BLaER1 treated with 17β-estradiol and CSF1 and Interleukin-3, amounts not matched to agents 10 nM and 100 nM (cell line): Measurements from ENCODE around the gene STIMATE.

Experiments
- H3K27ac ChIP-seq, 11 experiments: shearing (Covaris generic); formaldehyde crosslinking; 2 replicates each; pipeline ENCODE4 v1.8.1; 2022
- H3K27me3 ChIP-seq, 11 experiments: shearing (Covaris generic); formaldehyde crosslinking; 2 replicates each; pipeline ENCODE4 v1.8.1; 2022
- H3K36me3 ChIP-seq, 11 experiments: shearing (Covaris generic); formaldehyde crosslinking; 2 replicates each; pipeline ENCODE4 v1.8.1; 2022
- H3K4me1 ChIP-seq, 10 experiments: shearing (Covaris generic); formaldehyde crosslinking; 2 replicates each; pipeline ENCODE4 v1.8.1; 2022
- H3K4me2 ChIP-seq, 11 experiments: shearing (Covaris generic); formaldehyde crosslinking; 2 replicates each; pipeline ENCODE4 v1.8.1; 2022
- H3K4me3 ChIP-seq, 10 experiments: shearing (Covaris generic); formaldehyde crosslinking; 2 replicates each; pipeline ENCODE4 v1.8.1; 2022
- H3K9ac ChIP-seq, 11 experiments: shearing (Covaris generic); formaldehyde crosslinking; 2 replicates each; pipeline ENCODE4 v1.8.1; 2022
- H3K9me3 ChIP-seq, 11 experiments: shearing (Covaris generic); formaldehyde crosslinking; replicated peaks in 1 of 11; 2 replicates each; pipeline ENCODE4 v1.8.1; 2022
- H4K20me1 ChIP-seq, 11 experiments: shearing (Covaris generic); formaldehyde crosslinking; 2 replicates each; pipeline ENCODE4 v1.8.1; 2022
- Cebpa-rat ChIP-seq, 11 experiments: shearing (Covaris generic); IDR thresholded peaks; 2 replicates each; pipeline ENCODE4 v1.8.1; 2022

STIMATE gene

DNA sequence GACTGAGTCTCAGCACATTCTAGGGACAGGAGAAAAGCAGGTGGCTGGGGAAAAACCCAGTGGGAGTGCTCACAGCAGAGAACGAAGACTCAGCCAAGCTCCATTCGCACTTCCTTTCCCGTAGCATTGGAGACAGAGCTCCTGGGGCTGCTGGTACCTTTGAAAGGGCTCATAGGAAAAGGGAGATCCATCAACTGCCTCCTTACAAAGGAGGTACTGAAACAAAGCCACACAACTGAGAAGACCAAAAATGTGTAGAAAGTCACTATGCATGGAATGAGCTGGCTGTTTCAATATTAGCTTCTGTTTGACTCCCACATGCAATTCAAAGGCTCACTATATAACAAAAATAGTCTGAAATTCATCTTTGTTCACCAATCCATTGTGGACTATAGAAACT lies 16.9 kb downstream of the STIMATE start:
- Histone ChIP-seq H3K4me3 (no peak overlapping the region), H3K27ac (no peak overlapping the region), H3K4me1 (peaks cover 0 to 4% (median 2%) of the 10 kb centered on the region in 10 experiments; a peak in 8 of 20 replicates), H3K9ac (no peak overlapping the region), H3K4me2 (no peak overlapping the region), H3K9me3 (peaks cover 10 to 17% (median 15%) of the 10 kb centered on the region in 11 experiments), H3K36me3 (peaks cover 26 to 52% (median 40%) of the 10 kb centered on the region in 11 experiments), H4K20me1 (peaks cover 12 to 75% (median 23%) of the 10 kb centered on the region in 11 experiments; a peak in 17 of 22 replicates), H3K27me3 (no peaks in the 10 kb centered on the region)
- no peak for TF ChIP-seq Cebpa-rat (IDR thresholded peaks at IDR 0.05)

DNA sequence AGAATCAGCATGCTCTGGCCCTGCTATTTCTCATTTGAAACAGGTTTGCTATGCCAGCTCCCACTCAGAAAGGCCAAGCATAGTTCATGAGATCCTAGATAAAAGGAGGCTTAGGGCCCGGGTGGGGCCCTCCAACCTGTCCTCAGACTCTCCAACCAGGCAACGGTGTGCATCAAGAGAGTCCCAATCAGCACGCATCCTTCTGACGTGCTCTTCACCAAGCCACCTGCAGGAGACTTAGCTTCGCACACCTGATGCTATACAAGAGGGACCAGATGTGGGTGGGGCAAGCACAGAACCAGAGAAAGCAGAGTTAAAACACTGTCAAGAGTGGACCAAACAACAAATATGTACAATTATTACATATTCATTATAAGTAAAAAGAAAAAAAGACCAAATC lies 17.3 kb downstream of the STIMATE start:
- no peak overlapping the region for H3K27ac ChIP-seq
- H3K36me3 ChIP-seq = peaks cover 21 to 48% (median 35%) of the 10 kb centered on the region in 11 experiments; a peak in 21 of 22 replicates
- H3K9me3 ChIP-seq = peaks cover 6 to 13% (median 10%) of the 10 kb centered on the region in 11 experiments
- H4K20me1 ChIP-seq = peaks cover 15 to 79% (median 26%) of the 10 kb centered on the region in 11 experiments; a peak in 17 of 22 replicates
- H3K4me2 ChIP-seq = no peak overlapping the region
- no peaks in the 10 kb centered on the region for H3K27me3 ChIP-seq
- no peak overlapping the region for H3K4me3 ChIP-seq
- no peak overlapping the region for H3K9ac ChIP-seq
- peaks cover 0 to 8% (median 7%) of the 10 kb centered on the region in 10 experiments; a peak in 10 of 20 replicates for H3K4me1 ChIP-seq
- TF ChIP-seq Cebpa-rat (IDR thresholded peaks at IDR 0.05) = no peak

DNA sequence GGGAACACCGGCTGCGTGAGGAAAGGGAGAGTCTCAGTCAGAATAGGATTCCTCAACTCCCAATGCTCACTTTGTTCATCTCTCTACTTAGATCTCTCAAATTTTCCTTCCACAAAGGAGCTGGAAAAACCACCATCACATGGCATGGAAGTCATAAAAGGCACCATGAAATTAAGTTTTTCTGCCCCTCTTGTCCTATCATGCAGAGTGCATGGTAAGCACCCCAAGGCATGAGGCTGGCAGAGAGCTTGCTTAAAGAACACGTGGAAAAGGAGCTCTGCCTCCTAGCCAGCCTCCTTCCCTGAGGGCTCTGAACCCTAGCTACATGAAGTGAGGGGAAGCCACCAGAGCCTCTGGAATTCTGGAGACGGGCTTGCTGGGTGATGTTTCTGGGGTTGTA lies 17.8 kb downstream of the STIMATE start:
- H3K9me3 ChIP-seq = peaks cover under 1 to 9% (median 6%) of the 10 kb centered on the region in 11 experiments; a peak in 17 of 22 replicates
- H3K4me2 ChIP-seq = no peak overlapping the region
- no peak for TF ChIP-seq Cebpa-rat (IDR thresholded peaks at IDR 0.05)
- H3K36me3 ChIP-seq = peaks cover 19 to 43% (median 31%) of the 10 kb centered on the region in 11 experiments; a peak in 21 of 22 replicates
- H4K20me1 ChIP-seq = peaks cover 15 to 84% (median 28%) of the 10 kb centered on the region in 11 experiments; a peak in 17 of 22 replicates
- no peak overlapping the region for H3K27ac ChIP-seq
- H3K9ac ChIP-seq = no peak overlapping the region
- no peak overlapping the region for H3K4me3 ChIP-seq
- H3K4me1 ChIP-seq = peaks cover 4 to 13% (median 11%) of the 10 kb centered on the region in 10 experiments; a peak in 19 of 20 replicates
- no peaks in the 10 kb centered on the region for H3K27me3 ChIP-seq

DNA sequence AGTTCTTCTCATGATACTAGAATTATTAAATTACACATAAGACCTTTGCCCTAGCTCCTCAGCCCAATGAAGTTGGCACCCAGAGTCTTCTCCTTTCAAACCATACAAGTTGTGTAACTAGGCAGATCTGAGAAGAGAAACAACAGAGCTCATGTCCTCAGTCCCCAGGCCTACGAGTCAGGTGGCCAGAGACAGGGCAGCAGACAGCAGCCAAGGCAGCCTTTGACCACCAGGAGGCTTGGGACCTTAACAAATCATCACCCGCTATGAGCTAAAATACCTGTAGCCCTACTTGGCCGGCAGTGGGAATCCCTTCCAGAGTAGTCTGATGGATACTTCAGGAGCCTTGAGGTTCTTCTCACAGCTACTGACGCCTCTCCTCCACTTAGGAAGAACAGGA lies 18.3 kb downstream of the STIMATE start:
- H3K9ac ChIP-seq = no peak overlapping the region
- peaks cover 7 to 17% (median 14%) of the 10 kb centered on the region in 10 experiments; a peak in 19 of 20 replicates for H3K4me1 ChIP-seq
- H3K9me3 ChIP-seq = peaks cover 0 to 4% (median under 1%) of the 10 kb centered on the region in 11 experiments; a peak in 6 of 22 replicates
- no peak overlapping the region for H3K27ac ChIP-seq
- TF ChIP-seq Cebpa-rat (IDR thresholded peaks at IDR 0.05) = no peak
- H3K27me3 ChIP-seq = no peaks in the 10 kb centered on the region
- H3K36me3 ChIP-seq = peaks cover 14 to 38% (median 26%) of the 10 kb centered on the region in 11 experiments; a peak in 21 of 22 replicates
- peaks cover 16 to 89% (median 28%) of the 10 kb centered on the region in 11 experiments; a peak in 17 of 22 replicates for H4K20me1 ChIP-seq
- H3K4me3 ChIP-seq = no peak overlapping the region
- H3K4me2 ChIP-seq = no peak overlapping the region

DNA sequence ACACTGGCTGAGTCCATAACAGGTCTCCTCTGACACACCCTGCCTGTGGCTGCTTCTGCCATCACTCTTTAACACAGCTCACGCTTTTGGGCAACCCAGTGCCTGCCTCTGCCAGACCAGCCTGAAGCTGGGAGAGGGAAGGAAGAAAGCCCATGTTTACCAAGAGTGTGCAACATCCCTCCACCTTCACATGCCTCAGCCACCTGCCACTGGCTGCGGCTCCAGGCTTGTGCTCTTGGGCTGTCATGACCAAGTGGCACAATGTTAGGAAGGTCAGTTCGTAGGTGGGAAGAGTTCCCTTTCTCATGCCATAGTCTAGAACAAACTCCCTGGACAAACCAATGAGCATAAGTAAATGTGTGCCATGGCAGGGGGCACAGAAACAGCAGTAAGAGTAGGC lies 20.3 kb downstream of the STIMATE start:
- Histone ChIP-seq H3K9me3 (no peaks in the 10 kb centered on the region; a peak in 1 of 22 replicates), H3K4me3 (no peak overlapping the region), H3K27me3 (no peaks in the 10 kb centered on the region), H3K9ac (no peak overlapping the region), H3K4me1 (peaks cover 16 to 34% (median 21%) of the 10 kb centered on the region in 10 experiments), H3K4me2 (no peak overlapping the region), H3K36me3 (peaks cover 13 to 38% (median 23%) of the 10 kb centered on the region in 11 experiments; a peak in 21 of 22 replicates), H3K27ac (no peak overlapping the region), H4K20me1 (peaks cover 16 to 97% (median 41%) of the 10 kb centered on the region in 11 experiments; a peak in 17 of 22 replicates)
- no peak for TF ChIP-seq Cebpa-rat (IDR thresholded peaks at IDR 0.05)

DNA sequence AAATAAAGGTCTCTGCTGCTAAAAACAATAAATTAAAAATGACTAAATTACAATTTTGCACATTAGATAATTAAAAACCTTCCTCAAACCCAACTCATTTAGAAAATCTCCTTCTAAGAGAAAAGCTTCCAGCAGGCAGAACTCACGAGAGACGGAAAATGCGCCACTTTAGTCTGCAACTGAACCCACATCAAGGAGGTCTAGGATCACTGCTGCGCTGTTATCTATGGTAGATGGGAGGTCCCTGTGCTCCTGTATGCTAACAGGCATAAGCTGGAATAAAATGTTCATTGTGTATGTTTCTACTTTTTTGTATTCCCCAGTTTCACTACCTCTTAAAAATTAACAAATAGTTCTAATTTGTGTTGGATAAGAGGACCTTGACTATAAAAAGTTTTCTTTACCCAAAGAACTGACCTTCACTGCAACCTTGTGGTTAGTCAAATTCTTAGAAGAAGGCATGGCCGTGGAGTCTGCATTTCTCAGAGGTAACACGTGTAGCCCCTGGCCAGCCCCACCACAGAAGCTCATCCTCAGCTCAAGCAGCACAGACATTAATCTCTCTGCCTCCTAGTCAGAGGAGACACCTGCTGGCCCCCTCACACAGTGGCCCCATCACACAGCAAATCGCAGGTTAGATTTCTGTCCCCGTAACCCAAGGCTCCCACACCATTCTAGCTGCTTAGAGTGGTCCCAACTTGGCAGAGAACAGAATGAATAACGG lies 22.3 kb downstream of the STIMATE start:
- H3K4me1 ChIP-seq = peaks cover 27 to 44% (median 37%) of the 10 kb centered on the region in 10 experiments
- peaks cover 16 to 97% (median 51%) of the 10 kb centered on the region in 11 experiments; a peak in 18 of 22 replicates for H4K20me1 ChIP-seq
- no peak overlapping the region for H3K4me3 ChIP-seq
- H3K27me3 ChIP-seq = no peaks in the 10 kb centered on the region
- peaks cover 13 to 33% (median 20%) of the 10 kb centered on the region in 11 experiments; a peak in 21 of 22 replicates for H3K36me3 ChIP-seq
- no peak overlapping the region for H3K9ac ChIP-seq
- no peak for TF ChIP-seq Cebpa-rat (IDR thresholded peaks at IDR 0.05)
- no peak overlapping the region for H3K27ac ChIP-seq
- no peaks in the 10 kb centered on the region; a peak in 1 of 22 replicates for H3K9me3 ChIP-seq
- H3K4me2 ChIP-seq = peak overlapping the region in 9 of 11 experiments; percentile 4 to 36 (median 28); a peak in 12 of 22 replicates

DNA sequence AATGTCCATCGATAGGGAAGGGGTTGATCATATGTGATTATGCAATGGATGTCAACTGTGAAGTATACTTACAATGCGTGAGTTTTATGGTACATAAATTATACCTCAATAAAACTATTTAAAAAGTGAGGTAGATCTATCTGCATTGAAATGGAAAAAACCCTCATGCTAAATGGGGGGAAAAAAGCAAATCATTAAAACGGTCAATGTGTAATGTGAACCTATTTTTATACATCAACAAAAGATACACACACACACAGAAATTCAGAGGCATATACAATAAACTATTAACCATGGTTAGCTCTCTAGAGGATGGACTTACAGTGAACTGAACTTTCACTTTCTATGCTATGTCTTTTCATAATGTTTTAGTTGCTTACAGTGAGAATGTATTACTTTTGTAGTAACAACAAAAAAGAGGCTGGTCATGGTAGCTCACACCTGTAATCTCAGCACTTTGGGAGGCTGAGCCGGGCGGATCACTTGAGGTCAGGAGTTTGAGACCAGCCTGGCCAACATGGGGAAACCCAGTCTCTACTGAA lies 23.1 kb downstream of the STIMATE start:
- Histone ChIP-seq H3K9me3 (no peaks in the 10 kb centered on the region; a peak in 1 of 22 replicates), H3K9ac (no peak overlapping the region), H3K4me2 (peak overlapping the region in 9 of 11 experiments; percentile 4 to 36 (median 18); a peak in 11 of 22 replicates), H3K27me3 (no peaks in the 10 kb centered on the region), H3K4me3 (no peak overlapping the region), H3K27ac (no peak overlapping the region), H3K4me1 (peaks cover 27 to 50% (median 42%) of the 10 kb centered on the region in 10 experiments), H4K20me1 (peaks cover 16 to 96% (median 56%) of the 10 kb centered on the region in 11 experiments; a peak in 18 of 22 replicates), H3K36me3 (peaks cover 10 to 28% (median 13%) of the 10 kb centered on the region in 11 experiments; a peak in 21 of 22 replicates)
- no peak for TF ChIP-seq Cebpa-rat (IDR thresholded peaks at IDR 0.05)

DNA sequence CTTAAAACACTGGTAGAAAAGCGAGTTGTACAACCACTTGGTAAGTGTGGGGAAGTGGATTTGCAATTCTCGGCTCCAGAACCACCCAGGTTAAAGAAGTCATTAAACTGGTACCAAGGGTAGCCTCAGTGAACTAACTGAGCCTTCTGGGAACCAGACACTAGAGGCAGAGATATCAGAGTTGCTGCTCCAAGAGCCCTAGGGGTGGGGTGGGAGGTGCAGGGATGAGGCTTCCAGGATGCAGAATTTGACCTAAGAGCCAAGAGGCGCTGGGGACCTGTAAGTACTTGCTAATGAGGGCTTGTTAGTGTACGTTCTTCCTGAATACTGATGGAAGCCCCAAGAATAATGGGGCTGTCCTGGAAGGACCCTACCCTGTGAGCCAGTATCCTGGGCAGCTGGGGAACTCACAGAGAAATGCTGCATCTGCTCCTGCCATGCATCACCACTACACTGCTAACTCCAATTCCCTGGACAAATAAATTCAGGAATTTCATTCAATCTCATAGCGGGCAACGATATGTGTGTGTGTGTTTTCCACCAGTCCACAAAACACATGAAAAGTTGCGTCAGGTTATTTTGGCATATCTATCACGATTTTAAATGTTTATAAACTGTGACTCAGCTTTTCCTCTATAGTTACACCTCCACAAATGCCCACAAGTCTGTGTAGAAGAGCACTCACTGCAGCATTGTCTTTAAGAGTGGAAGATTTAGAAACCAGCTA lies 23.8 kb downstream of the STIMATE start:
- Histone ChIP-seq H3K9me3 (no peaks in the 10 kb centered on the region), H3K36me3 (peaks cover 4 to 28% (median 10%) of the 10 kb centered on the region in 11 experiments; a peak in 16 of 22 replicates), H3K27me3 (no peaks in the 10 kb centered on the region), H3K4me3 (no peak overlapping the region), H4K20me1 (peaks cover 16 to 95% (median 54%) of the 10 kb centered on the region in 11 experiments; a peak in 18 of 22 replicates), H3K27ac (peak overlapping the region in 1 of 11 experiments; percentile 3; a peak in 1 of 22 replicates), H3K4me1 (peaks cover 27 to 50% (median 42%) of the 10 kb centered on the region in 10 experiments), H3K9ac (no peak overlapping the region), H3K4me2 (peak overlapping the region in 2 of 11 experiments; percentile 4 to 17; a peak in 1 of 22 replicates)
- no peak for TF ChIP-seq Cebpa-rat (IDR thresholded peaks at IDR 0.05)
